ENCODE data around the gene PIP5K1A. TPM values are rescaled to one million over a fixed set of nuclear protein-coding genes. Genes with fewer than 3 reads are reported as not detected.

The PIP5K1A gene
- total RNA-seq, 1 donor from 2014 or later: 77.7 TPM

DNA sequence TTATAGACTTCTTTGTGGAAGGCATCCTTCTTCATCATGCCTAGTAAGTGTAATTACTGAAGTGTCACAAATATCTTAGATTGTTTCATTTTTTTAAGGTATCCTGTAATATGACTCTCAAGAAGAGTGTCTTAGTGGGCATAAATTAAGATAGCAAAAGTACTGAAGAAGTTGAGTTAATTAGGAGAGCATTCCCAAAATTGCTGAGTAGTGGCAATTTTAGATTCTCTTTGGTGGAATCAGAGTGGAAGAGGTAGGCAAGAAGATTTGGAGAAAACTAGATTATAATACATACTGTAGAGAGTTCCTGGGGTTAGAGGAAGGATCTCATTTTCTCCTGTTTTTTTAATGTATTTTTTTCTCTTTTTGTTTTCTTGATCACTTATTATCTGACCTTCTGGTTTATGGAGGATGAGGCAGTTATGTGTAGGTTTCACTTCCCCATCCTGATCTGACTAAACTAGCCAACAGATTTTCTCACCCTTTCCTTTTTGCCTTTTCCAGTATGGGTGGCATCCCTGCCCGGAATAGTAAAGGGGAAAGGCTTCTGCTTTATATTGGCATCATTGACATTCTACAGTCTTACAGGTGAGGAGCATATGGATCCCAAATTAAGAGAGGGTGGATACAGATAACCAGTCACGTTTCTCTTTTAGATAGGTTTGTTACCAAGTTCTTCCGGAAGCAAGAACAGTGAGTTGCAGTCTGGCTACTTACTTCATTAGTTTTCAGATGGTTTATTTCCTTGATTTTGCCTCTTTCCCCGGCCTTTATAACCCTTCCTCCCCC lies 39.5 kb downstream of the PIP5K1A start:
- H3K27ac Mint-ChIP-seq: peak overlapping the region; percentile 59
- peaks cover 87% of the 10 kb centered on the region for H3K36me3 Mint-ChIP-seq (ENCODE audit: low read depth)
- TF ChIP-seq, protein P1, sequence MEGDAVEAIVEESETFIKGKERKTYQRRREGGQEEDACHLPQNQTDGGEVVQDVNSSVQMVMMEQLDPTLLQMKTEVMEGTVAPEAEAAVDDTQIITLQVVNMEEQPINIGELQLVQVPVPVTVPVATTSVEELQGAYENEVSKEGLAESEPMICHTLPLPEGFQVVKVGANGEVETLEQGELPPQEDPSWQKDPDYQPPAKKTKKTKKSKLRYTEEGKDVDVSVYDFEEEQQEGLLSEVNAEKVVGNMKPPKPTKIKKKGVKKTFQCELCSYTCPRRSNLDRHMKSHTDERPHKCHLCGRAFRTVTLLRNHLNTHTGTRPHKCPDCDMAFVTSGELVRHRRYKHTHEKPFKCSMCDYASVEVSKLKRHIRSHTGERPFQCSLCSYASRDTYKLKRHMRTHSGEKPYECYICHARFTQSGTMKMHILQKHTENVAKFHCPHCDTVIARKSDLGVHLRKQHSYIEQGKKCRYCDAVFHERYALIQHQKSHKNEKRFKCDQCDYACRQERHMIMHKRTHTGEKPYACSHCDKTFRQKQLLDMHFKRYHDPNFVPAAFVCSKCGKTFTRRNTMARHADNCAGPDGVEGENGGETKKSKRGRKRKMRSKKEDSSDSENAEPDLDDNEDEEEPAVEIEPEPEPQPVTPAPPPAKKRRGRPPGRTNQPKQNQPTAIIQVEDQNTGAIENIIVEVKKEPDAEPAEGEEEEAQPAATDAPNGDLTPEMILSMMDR (IDR thresholded peaks at IDR 0.05): no peak
- no peaks in the 10 kb centered on the region for H3K27me3 Mint-ChIP-seq
- ChIA-PET CTCF (interaction anchor here (1.4 to 1.8 kb wide), 2 partner anchors 9 to 138 kb away, joined by 3 to 4 read pairs; no protein-coding TSS in a partner anchor), POLR2A (interaction anchor here (0.9 kb wide), 1 partner anchor 167 kb away, joined by 5 read pairs; the partner anchor contains the start of gene GABPB2)
- intact Hi-C loops (cut with micrococcal nuclease): no loop called here
- DNase-seq (no peak), ATAC-seq (ENCODE audit: low read depth) (peak; percentile 57)
- no peak overlapping the region for H3K4me3 Mint-ChIP-seq
- H3K4me1 Mint-ChIP-seq: peaks cover 12% of the 10 kb centered on the region
- H3K9me3 Mint-ChIP-seq: no peaks in the 10 kb centered on the region

DNA sequence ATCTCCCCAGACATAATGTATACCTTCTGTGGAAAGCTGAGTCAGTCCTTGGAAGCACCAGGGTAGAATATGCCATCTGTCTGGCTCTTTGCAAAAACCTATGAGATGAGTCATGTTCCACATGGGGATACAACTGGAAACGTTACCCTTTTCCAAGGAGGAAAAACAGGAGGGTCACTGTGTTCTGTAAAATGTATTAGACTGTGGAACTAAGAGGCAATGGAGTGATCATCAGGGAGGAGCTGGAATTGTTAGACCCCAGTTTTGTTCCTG lies 40.1 kb downstream of the PIP5K1A start:
- ChIA-PET POLR2A (no interaction called here), CTCF (interaction anchor here (1.8 kb wide), 1 partner anchor 139 kb away, joined by 4 read pairs; no protein-coding TSS in a partner anchor)
- peaks cover 91% of the 10 kb centered on the region for H3K36me3 Mint-ChIP-seq (ENCODE audit: low read depth)
- H3K4me3 Mint-ChIP-seq: no peak overlapping the region
- H3K4me1 Mint-ChIP-seq: peaks cover 12% of the 10 kb centered on the region
- ATAC-seq (ENCODE audit: low read depth) (no peak), DNase-seq (no peak)
- intact Hi-C loops (cut with micrococcal nuclease): no loop called here
- no peaks in the 10 kb centered on the region for H3K9me3 Mint-ChIP-seq
- H3K27me3 Mint-ChIP-seq: no peaks in the 10 kb centered on the region
- TF ChIP-seq, protein P1 (IDR thresholded peaks at IDR 0.05): no peak
- peak overlapping the region; percentile 59 for H3K27ac Mint-ChIP-seq

GRCh38 chr1:151242442-151242841 lies 44.1 kb downstream of the PIP5K1A start:
- ATAC-seq (ENCODE audit: low read depth): no peak
- H3K27me3 Mint-ChIP-seq: no peaks in the 10 kb centered on the region
- TF ChIP-seq, protein P1 (IDR thresholded peaks at IDR 0.05): no peak
- peaks cover 90% of the 10 kb centered on the region for H3K36me3 Mint-ChIP-seq (ENCODE audit: low read depth)
- no peaks in the 10 kb centered on the region for H3K9me3 Mint-ChIP-seq
- H3K27ac Mint-ChIP-seq: no peak overlapping the region
- intact Hi-C loops (cut with micrococcal nuclease): no loop called here
- peaks cover 9% of the 10 kb centered on the region for H3K4me1 Mint-ChIP-seq
- POLR2A ChIA-PET: interaction anchor here (0.8 kb wide), 1 partner anchor 9 kb away, joined by 10 read pairs; no protein-coding TSS in a partner anchor
- H3K4me3 Mint-ChIP-seq: no peak overlapping the region
- CTCF ChIA-PET: interaction anchor here (1.1 kb wide), 1 partner anchor 9 kb away, joined by 3 read pairs; no protein-coding TSS in a partner anchor
- DNase-seq: no peak

GRCh38 chr1:151243683-151244216 lies 45.4 kb downstream of the PIP5K1A start:
- intact Hi-C loops (cut with micrococcal nuclease): no loop called here
- DNase-seq (no peak), ATAC-seq (ENCODE audit: low read depth) (no peak)
- H3K4me1 Mint-ChIP-seq: no peaks in the 10 kb centered on the region
- H3K27me3 Mint-ChIP-seq: no peaks in the 10 kb centered on the region
- POLR2A ChIA-PET: no interaction called here
- TF ChIP-seq, protein P1 (IDR thresholded peaks at IDR 0.05): no peak
- no peak overlapping the region for H3K4me3 Mint-ChIP-seq
- no peaks in the 10 kb centered on the region for H3K9me3 Mint-ChIP-seq
- no peak overlapping the region for H3K27ac Mint-ChIP-seq
- CTCF ChIA-PET: no interaction called here
- peaks cover 90% of the 10 kb centered on the region for H3K36me3 Mint-ChIP-seq (ENCODE audit: low read depth)

- intact Hi-C loops (cut with micrococcal nuclease): no loop called here
- Mint-ChIP-seq H3K4me3 (no peak overlapping the region), H3K4me1 (peaks cover 3% of the 10 kb centered on the region), H3K36me3 (ENCODE audit: low read depth) (peaks cover 73% of the 10 kb centered on the region), H3K9me3 (no peaks in the 10 kb centered on the region), H3K27ac (no peak overlapping the region), H3K27me3 (no peaks in the 10 kb centered on the region)
- ATAC-seq (ENCODE audit: low read depth) (no peak), DNase-seq (no peak)
- CTCF ChIA-PET: interaction anchor here (1.2 kb wide), 1 partner anchor 10 kb away, joined by 3 read pairs; no protein-coding TSS in a partner anchor
- TF ChIP-seq, protein P1 (IDR thresholded peaks at IDR 0.05): no peak
- POLR2A ChIA-PET: interaction anchor here (0.6 to 1.5 kb wide), 3 partner anchors 8 to 731 kb away, joined by 3 to 4 read pairs (median 3); partner anchors contain the start of genes FALEC and PSMD4
Observed at GRCh38 chr1:151246786-151247185, 48.4 kb downstream of the PIP5K1A start.

Measured in activated B cell treated with CpG ODN at 0.5 μM for 24 hours (primary cell).